GM15510 (cell line): ENCODE results near the gene STKLD1.

Experiments
- POLR2A ChIP-seq: IDR thresholded peaks from 3 replicates; pipeline ENCODE4 v1.6.1; 2011; ENCODE audit warnings: borderline replicate concordance; ENCODE audit not compliant: insufficient read length; ENCODE audit errors: extremely low read depth

Gene STKLD1

DNA sequence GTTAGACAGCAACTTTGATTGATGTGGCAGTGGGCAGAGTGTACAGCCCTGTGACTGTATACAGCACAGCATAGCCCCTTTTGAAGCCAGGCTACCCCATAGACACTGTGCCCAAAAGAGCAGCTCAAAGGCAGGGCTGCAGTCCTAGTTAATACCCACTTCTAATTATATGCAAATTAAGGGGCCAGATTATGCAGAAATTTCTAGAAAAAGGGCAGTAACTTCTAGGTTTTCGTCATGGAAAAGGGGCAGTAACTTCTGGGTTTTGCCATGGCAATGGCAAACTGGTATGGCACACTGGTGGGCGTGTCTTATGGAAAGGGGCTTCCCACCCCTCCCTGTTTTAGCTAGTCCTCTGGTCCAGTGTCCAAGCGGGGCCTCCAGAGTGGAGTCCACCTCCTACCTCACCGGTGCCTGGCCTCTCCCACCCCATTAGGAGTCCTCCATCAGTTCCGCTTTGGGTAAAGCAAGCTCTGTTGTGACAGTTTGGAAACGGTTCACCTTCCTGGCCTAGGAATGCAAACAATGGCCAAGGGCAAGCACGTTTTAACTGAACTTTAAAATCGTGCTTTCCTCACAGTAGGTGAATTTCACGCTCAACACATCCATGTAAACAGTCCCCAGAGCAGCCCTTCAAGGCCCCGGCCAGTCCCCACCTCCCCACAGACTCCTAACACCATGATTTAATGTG is 51.6 kb downstream of the STKLD1 start:
- TF ChIP-seq POLR2A = no peak

DNA sequence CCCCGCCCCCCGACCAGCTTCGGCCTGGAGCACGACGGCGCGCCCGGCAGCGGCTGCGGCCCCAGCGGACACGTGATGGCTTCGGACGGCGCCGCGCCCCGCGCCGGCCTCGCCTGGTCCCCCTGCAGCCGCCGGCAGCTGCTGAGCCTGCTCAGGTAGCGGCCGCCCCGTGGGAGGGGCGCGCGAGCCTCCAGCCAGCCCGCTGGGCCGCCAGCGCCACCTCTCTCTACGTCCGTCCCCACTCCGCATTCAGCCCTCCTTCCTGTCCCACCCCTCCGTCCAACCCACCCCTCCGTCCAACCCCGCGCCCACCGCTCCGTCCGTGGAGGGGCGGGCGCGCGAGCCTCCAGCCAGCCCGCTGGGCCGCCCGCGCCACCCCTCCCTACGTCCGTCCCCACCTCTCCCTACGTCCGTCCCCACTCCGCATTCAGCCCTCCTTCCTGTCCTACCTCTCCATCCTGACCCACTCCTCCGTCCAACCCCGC is 52.5 kb downstream of the STKLD1 start:
- no peak for TF ChIP-seq POLR2A

DNA sequence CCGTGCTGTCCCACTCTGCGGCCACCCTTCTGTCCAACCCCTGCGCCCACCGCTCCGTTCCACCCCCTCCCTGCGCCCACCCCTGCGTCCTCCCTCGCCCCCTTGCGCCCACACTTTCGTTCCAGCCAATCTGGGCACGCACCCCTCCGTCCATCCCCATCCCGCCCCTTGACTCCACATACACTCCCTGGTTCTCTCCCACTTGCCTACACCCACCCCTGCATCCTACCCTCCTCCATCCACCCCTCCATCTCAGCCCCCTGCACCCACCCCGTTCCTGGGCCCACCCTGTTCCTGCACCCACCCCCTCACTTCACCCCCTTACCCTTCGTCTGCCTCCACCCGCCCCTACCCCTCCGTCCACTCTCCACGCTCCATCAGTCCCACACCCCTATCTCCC is 53.0 kb downstream of the STKLD1 start:
- TF ChIP-seq POLR2A = no peak

DNA sequence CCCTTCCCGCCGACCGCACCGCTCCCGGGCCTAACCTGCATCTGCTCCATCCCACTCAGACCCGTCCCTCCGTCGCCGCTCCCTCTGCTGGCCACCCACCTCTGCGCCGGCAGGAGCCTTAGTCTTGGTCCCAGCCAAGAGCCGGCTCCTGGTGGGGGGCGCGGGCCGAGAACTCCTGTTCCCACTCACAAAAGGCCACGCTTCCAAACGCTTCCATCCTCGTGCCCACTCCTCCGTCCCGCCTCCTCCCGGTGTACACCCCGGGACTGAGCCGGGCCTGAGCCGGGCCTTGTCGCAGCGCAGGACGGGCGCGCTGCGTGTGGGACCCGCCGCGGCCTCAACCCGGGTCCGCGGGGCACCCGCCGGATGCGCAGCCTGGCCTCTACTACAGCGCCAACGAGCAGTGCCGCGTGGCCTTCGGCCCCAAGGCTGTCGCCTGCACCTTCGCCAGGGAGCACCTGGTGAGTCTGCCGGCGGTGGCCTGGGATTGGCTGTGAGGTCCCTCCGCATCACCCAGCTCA is 53.5 kb downstream of the STKLD1 start:
- no peak for TF ChIP-seq POLR2A

DNA sequence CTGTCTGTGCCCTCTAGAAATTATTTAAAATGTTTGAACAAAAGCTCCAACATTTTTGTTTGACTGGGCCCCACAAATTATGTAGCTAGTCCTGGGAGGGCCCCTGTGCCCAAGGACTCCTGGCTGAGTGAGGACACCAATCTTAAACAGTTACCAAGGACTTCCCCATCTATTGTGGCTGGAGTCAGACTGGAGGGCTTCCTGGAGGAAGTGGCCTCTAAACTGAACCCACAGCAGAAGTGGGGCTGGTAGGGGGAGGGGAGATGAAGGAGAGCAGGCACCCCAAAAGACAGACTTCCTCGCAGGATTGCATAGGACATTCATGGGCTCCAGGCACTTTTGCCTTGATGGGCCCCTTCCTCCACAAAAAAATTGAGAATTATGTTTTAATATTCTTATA is 54.1 kb downstream of the STKLD1 start:
- no peak for TF ChIP-seq POLR2A

DNA sequence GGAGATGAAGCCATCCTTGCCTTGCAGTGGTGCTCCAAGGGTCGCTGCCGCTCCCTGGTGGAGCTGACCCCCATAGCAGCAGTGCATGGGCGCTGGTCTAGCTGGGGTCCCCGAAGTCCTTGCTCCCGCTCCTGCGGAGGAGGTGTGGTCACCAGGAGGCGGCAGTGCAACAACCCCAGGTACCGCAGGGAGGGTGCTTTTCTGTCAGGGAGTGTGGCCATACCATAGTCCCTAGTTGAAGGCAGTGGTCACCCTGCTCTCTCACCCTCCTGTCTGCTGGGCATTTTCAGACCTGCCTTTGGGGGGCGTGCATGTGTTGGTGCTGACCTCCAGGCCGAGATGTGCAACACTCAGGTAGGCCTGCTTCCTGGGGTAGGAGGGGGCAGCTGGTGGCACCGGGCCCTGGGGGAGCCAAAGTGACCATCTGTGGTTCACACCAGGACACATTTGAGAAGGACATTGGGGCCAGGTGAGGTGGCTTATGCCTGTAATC is 57.2 kb downstream of the STKLD1 start:
- no peak for TF ChIP-seq POLR2A

DNA sequence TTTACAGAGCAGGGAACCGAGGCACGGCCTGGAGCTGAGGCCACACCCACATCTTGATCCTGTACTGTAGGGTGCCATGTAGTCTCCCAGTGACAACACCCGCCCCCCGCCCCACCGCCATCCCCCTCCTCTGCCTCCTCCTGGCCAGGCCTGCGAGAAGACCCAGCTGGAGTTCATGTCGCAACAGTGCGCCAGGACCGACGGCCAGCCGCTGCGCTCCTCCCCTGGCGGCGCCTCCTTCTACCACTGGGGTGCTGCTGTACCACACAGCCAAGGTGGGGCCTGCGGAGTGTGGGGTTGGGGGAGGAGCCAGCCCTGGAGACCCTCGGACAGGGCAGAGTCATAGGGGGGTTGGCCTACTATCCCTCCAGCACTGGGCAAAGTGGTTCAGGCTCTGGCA is 60.5 kb downstream of the STKLD1 start:
- no peak for TF ChIP-seq POLR2A

DNA sequence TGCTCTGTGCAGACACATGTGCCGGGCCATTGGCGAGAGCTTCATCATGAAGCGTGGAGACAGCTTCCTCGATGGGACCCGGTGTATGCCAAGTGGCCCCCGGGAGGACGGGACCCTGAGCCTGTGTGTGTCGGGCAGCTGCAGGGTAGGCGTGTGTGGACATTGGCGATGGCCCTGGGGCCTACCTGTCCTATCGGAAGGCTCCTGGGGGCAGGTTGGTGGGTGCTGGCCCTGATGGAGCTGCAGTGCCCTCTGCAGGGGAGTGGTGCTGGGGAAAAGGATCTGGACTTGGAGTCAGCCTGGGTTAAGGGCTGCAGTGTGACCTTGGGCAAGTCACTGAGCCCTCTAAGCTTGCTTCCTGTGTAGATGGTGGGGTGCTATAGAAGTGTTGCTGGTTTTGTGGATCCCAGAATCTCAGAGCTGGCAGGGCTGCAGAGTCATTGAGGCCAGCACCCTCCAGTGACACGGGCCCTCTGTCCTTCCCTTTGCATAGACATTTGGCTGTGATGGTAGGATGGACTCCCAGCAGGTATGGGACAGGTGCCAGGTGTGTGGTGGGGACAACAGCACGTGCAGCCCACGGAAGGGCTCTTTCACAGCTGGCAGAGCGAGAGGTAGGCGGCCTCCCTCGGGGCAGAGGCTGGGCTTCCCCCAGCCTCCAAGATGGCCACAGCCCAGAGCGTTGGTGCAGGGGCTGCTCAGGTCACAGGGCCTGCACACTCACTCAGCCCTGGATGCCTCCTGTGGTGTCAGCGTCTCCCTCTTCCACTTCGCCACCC is 61.8 kb downstream of the STKLD1 start:
- no peak for TF ChIP-seq POLR2A

DNA sequence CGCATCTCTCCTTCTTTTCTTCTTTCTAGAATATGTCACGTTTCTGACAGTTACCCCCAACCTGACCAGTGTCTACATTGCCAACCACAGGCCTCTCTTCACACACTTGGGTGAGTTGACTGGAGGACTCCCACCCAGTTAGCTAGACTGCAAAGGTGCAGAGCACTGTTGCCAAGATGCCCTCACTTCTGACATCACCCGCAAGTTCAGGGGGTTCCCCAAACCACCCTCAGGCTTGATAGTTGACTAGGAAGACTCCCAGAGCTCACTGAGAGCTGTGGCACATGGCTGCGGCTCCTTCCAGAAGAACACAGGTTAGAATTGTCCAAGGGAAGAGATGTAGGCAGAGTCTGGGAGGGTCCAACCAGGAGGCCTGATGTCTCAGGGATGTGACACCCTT is 63.2 kb downstream of the STKLD1 start:
- no peak for TF ChIP-seq POLR2A

DNA sequence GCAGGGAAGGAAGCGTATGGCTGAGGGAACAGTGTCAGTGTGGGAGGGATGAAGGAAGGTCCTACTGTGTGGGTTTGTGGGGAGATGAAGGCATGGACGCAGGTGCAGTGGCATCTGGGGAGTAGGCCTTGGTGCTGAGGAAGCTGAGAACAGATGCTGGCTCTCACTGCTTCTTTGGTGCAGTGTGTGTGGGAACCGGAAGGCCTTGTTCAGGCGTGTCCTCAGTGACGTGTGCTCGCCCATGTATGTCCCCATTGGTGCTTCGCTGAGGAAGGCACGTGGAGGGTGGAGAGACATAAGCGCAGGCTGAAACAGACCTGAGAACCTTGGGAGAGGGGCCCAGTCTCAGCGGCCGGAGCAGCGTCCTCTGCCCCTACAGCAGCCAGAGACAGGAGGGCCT is 64.7 kb downstream of the STKLD1 start:
- no peak for TF ChIP-seq POLR2A

DNA sequence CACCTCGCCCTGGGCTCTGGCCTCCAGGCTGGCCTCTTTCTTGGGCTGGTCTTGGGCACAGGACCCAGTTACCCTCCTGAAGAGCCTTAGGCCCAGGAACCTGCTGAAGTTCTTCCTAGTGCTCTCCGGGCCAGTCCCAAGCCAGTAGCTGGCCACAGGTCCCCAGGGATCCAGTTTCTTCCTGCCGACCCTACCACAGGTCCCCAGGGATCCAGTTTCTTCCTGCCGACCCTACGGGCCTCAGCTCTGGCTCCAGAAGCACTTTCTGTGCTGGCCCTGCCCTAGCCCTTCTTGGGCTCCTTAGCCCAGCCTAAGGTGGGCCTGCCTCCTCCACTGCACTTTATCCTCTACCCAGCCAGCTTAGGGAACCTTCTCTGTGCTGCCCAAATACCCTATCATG is 65.4 kb downstream of the STKLD1 start:
- TF ChIP-seq POLR2A = no peak

DNA sequence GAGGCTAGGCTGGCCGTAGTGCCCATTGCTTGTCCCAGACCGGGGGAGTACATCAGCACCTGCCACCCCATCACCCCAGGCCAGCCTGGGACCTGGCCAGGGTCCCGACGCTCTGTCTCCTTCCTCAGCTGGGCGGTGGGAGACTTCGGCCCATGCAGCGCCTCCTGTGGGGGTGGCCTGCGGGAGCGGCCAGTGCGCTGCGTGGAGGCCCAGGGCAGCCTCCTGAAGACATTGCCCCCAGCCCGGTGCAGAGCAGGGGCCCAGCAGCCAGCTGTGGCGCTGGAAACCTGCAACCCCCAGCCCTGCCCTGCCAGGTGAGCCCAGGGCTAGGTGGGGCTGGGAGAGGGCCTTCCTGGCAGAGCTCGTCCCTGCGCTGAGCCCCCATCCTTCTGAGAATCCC is 67.1 kb downstream of the STKLD1 start:
- TF ChIP-seq POLR2A = no peak

DNA sequence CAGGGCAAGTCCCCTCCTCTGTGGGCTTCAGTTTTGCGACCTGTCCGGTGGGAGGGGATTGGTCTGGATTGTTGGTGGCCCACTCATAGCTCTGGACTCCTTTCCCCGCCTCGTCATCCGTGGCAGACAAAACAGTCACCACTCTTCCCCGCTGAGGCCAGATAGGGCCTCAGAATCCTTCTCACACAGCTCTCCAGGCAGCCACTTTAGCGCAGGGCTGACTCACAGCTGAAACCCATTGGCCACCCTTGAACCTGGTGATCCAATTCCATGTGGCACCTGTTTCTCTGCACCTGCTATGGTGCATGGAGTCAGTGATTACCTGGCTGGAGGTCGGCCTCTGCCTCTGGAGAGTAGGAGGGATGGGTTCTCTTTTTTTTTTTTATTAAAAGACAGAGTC is 67.8 kb downstream of the STKLD1 start:
- TF ChIP-seq POLR2A = no peak

DNA sequence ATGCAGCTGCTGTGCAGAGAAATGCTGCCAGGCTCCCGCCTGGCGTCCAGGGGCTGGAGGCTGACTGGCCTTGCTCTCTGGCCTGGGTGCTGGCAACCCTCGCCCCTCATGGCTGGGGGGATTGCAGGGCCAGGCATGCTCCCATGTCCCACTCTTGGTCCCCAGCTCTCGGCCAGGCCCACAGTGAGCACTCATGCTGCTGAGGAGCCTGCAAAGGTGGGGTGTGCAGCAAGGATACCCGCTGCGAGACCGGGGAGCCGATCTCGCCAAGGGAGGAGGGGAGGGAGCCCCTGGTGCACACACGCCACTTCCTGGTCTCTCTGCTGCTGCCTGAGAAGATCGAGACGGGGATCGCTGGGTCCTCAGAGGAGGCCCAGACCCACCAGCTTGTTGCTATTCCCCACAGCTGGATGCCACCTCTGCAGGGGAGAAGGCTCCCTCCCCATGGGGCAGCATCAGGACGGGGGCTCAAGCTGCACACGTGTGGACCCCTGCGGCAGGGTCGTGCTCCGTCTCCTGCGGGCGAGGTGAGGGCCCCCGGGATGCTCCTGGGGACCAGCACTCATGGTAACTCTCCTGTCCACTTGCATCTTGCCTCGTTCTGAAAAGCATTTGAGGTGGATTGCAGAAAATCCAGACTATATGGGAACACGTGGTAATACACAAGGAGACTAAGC is 69.3 kb downstream of the STKLD1 start:
- TF ChIP-seq POLR2A = no peak

DNA sequence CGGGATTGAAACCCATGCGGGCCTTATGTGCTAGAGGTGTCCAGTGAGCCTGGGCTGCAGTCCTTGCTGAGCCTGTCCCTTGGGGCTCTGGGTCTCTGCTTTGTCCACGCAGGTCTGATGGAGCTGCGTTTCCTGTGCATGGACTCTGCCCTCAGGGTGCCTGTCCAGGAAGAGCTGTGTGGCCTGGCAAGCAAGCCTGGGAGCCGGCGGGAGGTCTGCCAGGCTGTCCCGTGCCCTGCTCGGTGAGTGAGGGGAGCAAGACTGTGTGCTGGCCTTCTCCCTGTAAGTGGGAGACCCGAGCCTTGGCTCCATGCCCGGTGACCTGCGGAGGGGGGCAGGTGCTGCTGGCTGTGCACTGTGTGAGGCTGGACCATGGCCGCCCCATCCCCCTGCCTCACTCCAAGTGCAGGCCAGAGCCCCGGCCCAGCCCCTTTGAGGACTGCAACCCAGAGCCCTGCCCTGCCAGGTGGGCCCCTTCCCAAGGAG is 72.4 kb downstream of the STKLD1 start:
- no peak for TF ChIP-seq POLR2A
